CD14-positive monocyte (primary cell): ENCODE measurements around the gene SYT13. TPM values are rescaled to one million over a fixed set of nuclear protein-coding genes. Genes with fewer than 3 reads are reported as not detected.

ENCODE experiments used
- DNase-seq, 3 donors: peaks; one replicate each; pipeline ENCODE4 v3.0.0-alpha.2; 2011 to 2022
- H2AFZ ChIP-seq: 2 replicates; pipeline ENCODE4 v1.6.0; 2012; ENCODE audit warnings: mild to moderate bottlenecking, low read depth, low read length, inconsistent platforms; ENCODE audit not compliant: insufficient read depth, poor library complexity, severe bottlenecking
- H3K27ac ChIP-seq, 2 donors: 1 replicate in 1 of 2; 2 replicates in 1 of 2; pipeline ENCODE4 v1.5.1; 2012 to 2013; ENCODE audit warnings: low read length in 2 of 2, control low read depth in 1 of 2, inconsistent platforms in 1 of 2, low read depth in 1 of 2, mild to moderate bottlenecking in 1 of 2
- H3K27me3 ChIP-seq, 2 donors: one replicate each; pipeline versions ENCODE4 v1.6.0 to v1.6.1; 2011 to 2013; ENCODE audit warnings: low read length in 2 of 2; ENCODE audit not compliant: control insufficient read depth in 2 of 2, insufficient read depth in 2 of 2
- H3K36me3 ChIP-seq, 2 donors: replicated peaks in 1 of 2; 1 replicate in 1 of 2; 2 replicates in 1 of 2; pipeline versions ENCODE4 v1.5.1 to v1.6.1; 2012 to 2013; ENCODE audit warnings: low read length in 2 of 2, control low read depth in 1 of 2, inconsistent platforms in 1 of 2, mild to moderate bottlenecking in 1 of 2; ENCODE audit not compliant: insufficient read depth in 2 of 2, control insufficient read depth in 1 of 2
- H3K4me1 ChIP-seq, 2 donors: 1 replicate in 1 of 2; 2 replicates in 1 of 2; pipeline versions ENCODE4 v1.5.1 to v1.6.1; 2012 to 2013; ENCODE audit warnings: low read length in 2 of 2, control low read depth in 1 of 2, inconsistent platforms in 1 of 2, mild to moderate bottlenecking in 1 of 2, moderate library complexity in 1 of 2; ENCODE audit not compliant: insufficient read depth in 2 of 2, control insufficient read depth in 1 of 2
- H3K4me2 ChIP-seq: replicated peaks from 2 replicates; pipeline ENCODE3; 2012; ENCODE audit warnings: low read length, moderate library complexity, mild to moderate bottlenecking; ENCODE audit not compliant: poor library complexity, severe bottlenecking; ENCODE audit errors: extremely low read depth
- H3K4me3 ChIP-seq, 3 experiments: fragments of 200-600 bp in 1 of 3; sonication (generic) in 1 of 3; replicated peaks in 1 of 3; 1 replicate in 2 of 3; 2 replicates in 1 of 3; pipeline ENCODE4 v1.5.1; 2011 to 2013; ENCODE audit warnings: low read length in 3 of 3, mild to moderate bottlenecking in 3 of 3, control low read depth in 2 of 3, low read depth in 2 of 3, inconsistent platforms in 1 of 3, moderate library complexity in 1 of 3
- H3K79me2 ChIP-seq: 2 replicates; pipeline ENCODE4 v1.6.0; 2012; ENCODE audit warnings: mild to moderate bottlenecking, control low read depth, inconsistent platforms, low read length, moderate library complexity; ENCODE audit not compliant: insufficient read depth
- H3K9ac ChIP-seq: 2 replicates; pipeline ENCODE4 v1.6.0; 2017; ENCODE audit warnings: low read length, mild to moderate bottlenecking; ENCODE audit not compliant: insufficient read depth, poor library complexity, severe bottlenecking
- H3K9me3 ChIP-seq, 2 donors: replicated peaks in 1 of 2; 1 replicate in 1 of 2; 2 replicates in 1 of 2; pipeline versions ENCODE4 v1.5.1 to v1.6.1; 2012 to 2013; ENCODE audit warnings: low read length in 2 of 2, control low read depth in 1 of 2; ENCODE audit not compliant: control insufficient read depth in 1 of 2, insufficient read depth in 1 of 2
- H4K20me1 ChIP-seq: 2 replicates; pipeline ENCODE4 v1.6.0; 2012; ENCODE audit warnings: mild to moderate bottlenecking, low read length, control low read depth, moderate library complexity; ENCODE audit not compliant: insufficient read depth
- H3K27ac Mint-ChIP-seq, 7 donors: one replicate each; pipeline ENCODE4 v1.8.0; 2020; ENCODE audit warnings: mild to moderate bottlenecking in 7 of 7, mixed read lengths in 7 of 7, moderate library complexity in 6 of 7, inconsistent platforms in 2 of 7
- H3K27me3 Mint-ChIP-seq, 3 donors: one replicate each; pipeline ENCODE4 v1.8.0; 2021 to 2022; ENCODE audit warnings: low read depth in 3 of 3, mild to moderate bottlenecking in 3 of 3, mixed read lengths in 3 of 3, moderate library complexity in 3 of 3, inconsistent platforms in 1 of 3
- H3K36me3 Mint-ChIP-seq, 2 donors: one replicate each; pipeline ENCODE4 v1.8.0; 2020; ENCODE audit warnings: mixed read lengths in 2 of 2, inconsistent platforms in 1 of 2, mild to moderate bottlenecking in 1 of 2
- H3K4me1 Mint-ChIP-seq: one replicate; pipeline ENCODE4 v1.8.0; 2020; ENCODE audit warnings: mild to moderate bottlenecking, mixed read lengths
- H3K4me3 Mint-ChIP-seq, 2 donors: one replicate each; pipeline ENCODE4 v1.8.0; 2020; ENCODE audit warnings: mild to moderate bottlenecking in 2 of 2, mixed read lengths in 2 of 2, moderate library complexity in 1 of 2
- H3K9me3 Mint-ChIP-seq, 7 donors: one replicate each; pipeline ENCODE4 v1.8.0; 2020 to 2022; ENCODE audit warnings: mixed read lengths in 7 of 7, mild to moderate bottlenecking in 6 of 7, moderate library complexity in 6 of 7, inconsistent platforms in 2 of 7
- WGBS: methylation state at CpG from one replicate; pipeline ENCODE4 v1.1.5; 2013; ENCODE audit warnings: missing lambda C conversion rate; ENCODE audit not compliant: insufficient coverage; 5-methylcytosine and 5-hydroxymethylcytosine counted together
- intact Hi-C, 2 donors: fragments of 100-400 bp; cut with micrococcal nuclease; formaldehyde crosslinking; loops; one replicate each; pipeline versions ENCODE4 v1.15.0 to v1.15.1; 2023
- polyA plus RNA-seq, 3 donors: library from polyadenylated mRNA; depleted of rRNA in 1 of 3; unstranded in 2 of 3; stranded (reverse) in 1 of 3; fragments of 300-500 nt in 2 of 3; fragments of >200 nt in 1 of 3; fragmentation: Illumina TruSeq in 2 of 3; gene quantifications; 1 replicate in 2 of 3; 2 replicates in 1 of 3; pipeline ENCODE4 v1.2.3, GENCODE V29; 2012 to 2021
- TF ChIP-seq, protein P1 (sequence below): fragments of 200-600 bp; IDR thresholded peaks from one replicate; pipeline ENCODE4 v1.8.0; 2022; ENCODE audit warnings: antibody characterized with exemption, mild to moderate bottlenecking

The SYT13 gene
- polyA plus RNA-seq, 3 donors: not detected

DNA sequence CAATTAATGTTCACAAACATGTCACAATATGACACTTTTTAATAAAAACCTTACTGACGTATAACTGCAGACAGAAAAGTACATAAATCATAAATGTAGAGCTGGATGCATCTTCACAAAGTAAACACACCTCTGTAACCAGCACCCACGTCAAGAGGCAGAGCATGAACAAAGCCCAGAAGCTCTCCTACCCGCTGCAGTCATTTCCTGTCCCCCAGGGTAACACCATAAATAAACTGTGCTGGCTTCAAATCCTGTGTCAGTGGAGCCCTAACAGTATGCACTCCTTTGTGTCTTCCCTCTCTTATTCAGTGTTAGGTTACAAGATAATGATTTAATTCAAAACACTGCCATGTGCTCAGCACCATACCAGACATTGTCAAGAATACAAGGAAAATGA, 5.7 kb downstream of the SYT13 start:
- no peaks in the 10 kb centered on the region for H3K36me3 ChIP-seq
- WGBS: 58% methylated on average over 2 of the region's 3 CpGs
- TF ChIP-seq, protein P1, sequence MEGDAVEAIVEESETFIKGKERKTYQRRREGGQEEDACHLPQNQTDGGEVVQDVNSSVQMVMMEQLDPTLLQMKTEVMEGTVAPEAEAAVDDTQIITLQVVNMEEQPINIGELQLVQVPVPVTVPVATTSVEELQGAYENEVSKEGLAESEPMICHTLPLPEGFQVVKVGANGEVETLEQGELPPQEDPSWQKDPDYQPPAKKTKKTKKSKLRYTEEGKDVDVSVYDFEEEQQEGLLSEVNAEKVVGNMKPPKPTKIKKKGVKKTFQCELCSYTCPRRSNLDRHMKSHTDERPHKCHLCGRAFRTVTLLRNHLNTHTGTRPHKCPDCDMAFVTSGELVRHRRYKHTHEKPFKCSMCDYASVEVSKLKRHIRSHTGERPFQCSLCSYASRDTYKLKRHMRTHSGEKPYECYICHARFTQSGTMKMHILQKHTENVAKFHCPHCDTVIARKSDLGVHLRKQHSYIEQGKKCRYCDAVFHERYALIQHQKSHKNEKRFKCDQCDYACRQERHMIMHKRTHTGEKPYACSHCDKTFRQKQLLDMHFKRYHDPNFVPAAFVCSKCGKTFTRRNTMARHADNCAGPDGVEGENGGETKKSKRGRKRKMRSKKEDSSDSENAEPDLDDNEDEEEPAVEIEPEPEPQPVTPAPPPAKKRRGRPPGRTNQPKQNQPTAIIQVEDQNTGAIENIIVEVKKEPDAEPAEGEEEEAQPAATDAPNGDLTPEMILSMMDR: no peak
- H3K4me2 ChIP-seq: no peak overlapping the region
- H3K4me1 ChIP-seq: no peaks in the 10 kb centered on the region
- no peaks in the 10 kb centered on the region for H4K20me1 ChIP-seq
- peaks cover 23 to 42% (median 23%) of the 10 kb centered on the region in 3 donors for H3K27me3 Mint-ChIP-seq
- no peaks in the 10 kb centered on the region for H3K4me1 Mint-ChIP-seq
- H3K79me2 ChIP-seq: no peaks in the 10 kb centered on the region
- DNase-seq: no peak
- intact Hi-C loops: no loop called here
- H3K4me3 ChIP-seq: no peak overlapping the region
- H3K9me3 ChIP-seq: no peaks in the 10 kb centered on the region
- no peak overlapping the region for H2AFZ ChIP-seq
- no peak overlapping the region for H3K27ac ChIP-seq
- H3K9me3 Mint-ChIP-seq: peaks cover 0 to 9% (median 2%) of the 10 kb centered on the region in 7 donors
- no peak overlapping the region for H3K9ac ChIP-seq
- no peak overlapping the region for H3K4me3 Mint-ChIP-seq
- peaks cover 27 to 33% of the 10 kb centered on the region in 2 donors for H3K27me3 ChIP-seq
- H3K27ac Mint-ChIP-seq: no peak overlapping the region
- H3K36me3 Mint-ChIP-seq: no peaks in the 10 kb centered on the region

DNA sequence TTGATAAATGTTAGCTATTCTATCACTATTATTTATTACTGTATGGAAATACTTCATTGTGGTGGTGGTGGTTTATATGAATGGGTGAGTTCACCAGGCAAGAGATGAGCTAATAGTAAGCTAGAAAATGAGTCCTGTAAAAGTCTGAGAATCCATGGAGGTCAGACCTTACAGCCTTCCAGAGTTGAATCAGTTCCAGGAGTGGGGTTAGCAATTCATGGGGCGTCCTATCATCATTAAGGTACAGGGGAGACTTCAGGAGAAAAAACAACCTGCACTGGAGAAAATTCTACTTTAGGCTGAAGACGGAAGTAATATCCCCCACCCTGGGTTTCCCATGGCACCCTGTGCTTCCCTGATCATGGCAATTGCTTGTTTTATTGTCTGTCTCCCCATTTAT, 6.5 kb downstream of the SYT13 start:
- TF ChIP-seq, protein P1: no peak
- no peak overlapping the region for H3K4me2 ChIP-seq
- no peaks in the 10 kb centered on the region for H3K9me3 ChIP-seq

More for the DNA sequence above, 6.5 kb downstream of the SYT13 start:
- Histone ChIP-seq H3K9ac (no peak overlapping the region), H3K27ac (no peak overlapping the region), H3K4me1 (no peaks in the 10 kb centered on the region), H4K20me1 (no peaks in the 10 kb centered on the region), H3K79me2 (no peaks in the 10 kb centered on the region), H3K27me3 (peaks cover 19 to 25% of the 10 kb centered on the region in 2 donors), H2AFZ (no peak overlapping the region), H3K36me3 (no peaks in the 10 kb centered on the region), H3K4me3 (no peak overlapping the region)
- Mint-ChIP-seq H3K9me3 (peaks cover 0 to 9% (median 2%) of the 10 kb centered on the region in 7 donors), H3K4me3 (no peak overlapping the region), H3K27me3 (peaks cover 15 to 37% (median 20%) of the 10 kb centered on the region in 3 donors), H3K4me1 (no peaks in the 10 kb centered on the region), H3K27ac (no peak overlapping the region), H3K36me3 (no peaks in the 10 kb centered on the region)
- intact Hi-C loops: no loop called here
- 100% methylated on average over 1 of the region's 2 CpGs for WGBS
- DNase-seq: no peak
